GM12878 (cell line): Measurements from ENCODE around the gene SCD5. TPM values are rescaled to one million over a fixed set of nuclear protein-coding genes. Genes with fewer than 3 reads are reported as not detected.

Source experiments
- ATAC-seq: fragments of 200-7000 bp; cut with Tn5 transposase; 3 replicates; pipeline ENCODE4 v1.9.1; 2020; ENCODE audit warnings: mild to moderate bottlenecking, moderate library complexity
- BruUV-seq: library from RNA; stranded (reverse); fragments of 400-500 nt; replicated peaks from 2 replicates; lab custom pipeline; 2021; lab: Mats Ljungman, UMichigan
- CTCF ChIA-PET: fragments of 300-600 bp; sonication (Branson Sonifier 250); formaldehyde crosslinking; extraction: SDS; loops from one replicate; lab custom pipeline; 2021; ENCODE audit warnings: inconsistent platforms; lab: Yijun Ruan, JAX
- POLR2A ChIA-PET: fragments of 350-600 bp; formaldehyde crosslinking; extraction: SDS; loops from one replicate; lab custom pipeline; 2021; ENCODE audit warnings: inconsistent platforms; lab: Charles Lee
- RAD21 ChIA-PET: fragments of 300-600 bp; sonication (Branson Sonifier 250); formaldehyde crosslinking; loops from one replicate; lab custom pipeline; 2023; ENCODE audit warnings: antibody characterized with exemption; ENCODE audit not compliant: unreplicated experiment; lab: Charles Lee
- SMC1A ChIA-PET: fragments of 300-600 bp; sonication (Branson Sonifier 250); formaldehyde crosslinking; loops from one replicate; lab custom pipeline; 2023; ENCODE audit not compliant: unreplicated experiment, uncharacterized antibody; lab: Charles Lee
- DNase-seq: peaks from one replicate; pipeline ENCODE4 v3.0.0-alpha.2; 2011; ENCODE audit warnings: low read depth, low spot score
- FAIRE-seq: peaks from 3 replicates; lab custom pipeline; 2011; peaks lifted over from hg19 to GRCh38; lab: Jason Lieb, UNC
- H2AFZ ChIP-seq: 2 replicates; pipeline ENCODE4 v1.6.0; 2011; ENCODE audit warnings: low read depth, low read length, control low read depth; ENCODE audit not compliant: control insufficient read depth
- H3K27ac ChIP-seq: 2 replicates; pipeline ENCODE4 v1.5.1; 2011; ENCODE audit warnings: control low read depth; ENCODE audit not compliant: control insufficient read depth, insufficient read depth
- H3K27me3 ChIP-seq, 2 experiments: replicated peaks in 1 of 2; 2 replicates each; pipeline versions ENCODE4 v1.6.0 to v1.6.1; 2011; ENCODE audit warnings: low read length in 1 of 2; ENCODE audit not compliant: control insufficient read depth in 2 of 2, insufficient read depth in 2 of 2
- H3K36me3 ChIP-seq, 2 experiments: 2 replicates each; pipeline ENCODE4 v1.5.1; 2011; ENCODE audit warnings: low read length in 1 of 2; ENCODE audit not compliant: control insufficient read depth in 2 of 2, insufficient read depth in 2 of 2
- H3K4me1 ChIP-seq: 2 replicates; pipeline ENCODE4 v1.6.1; 2011; ENCODE audit warnings: mild to moderate bottlenecking, low read length, moderate library complexity, mixed read lengths; ENCODE audit not compliant: control insufficient read depth, insufficient read depth
- H3K4me2 ChIP-seq: 2 replicates; pipeline ENCODE4 v1.6.0; 2011; ENCODE audit warnings: control low read depth; ENCODE audit not compliant: control insufficient read depth, insufficient read depth
- H3K4me3 ChIP-seq: fragments of 200-600 bp; sonication (generic); 2 replicates; pipeline ENCODE4 v1.5.1; 2016
- H3K79me2 ChIP-seq: 2 replicates; pipeline ENCODE4 v1.6.0; 2011; ENCODE audit warnings: low read length; ENCODE audit not compliant: control insufficient read depth, insufficient read depth
- H3K9ac ChIP-seq: 2 replicates; pipeline ENCODE4 v1.8.0; 2011; ENCODE audit warnings: low read length, control low read depth, mixed read lengths; ENCODE audit not compliant: control insufficient read depth, insufficient read depth
- H3K9me3 ChIP-seq: replicated peaks from 3 replicates; pipeline ENCODE4 v1.5.1; 2011; ENCODE audit warnings: mild to moderate bottlenecking, low read length; ENCODE audit not compliant: control insufficient read depth, insufficient read depth
- H4K20me1 ChIP-seq: 2 replicates; pipeline ENCODE4 v1.6.0; 2011; ENCODE audit not compliant: control insufficient read depth, insufficient read depth
- BCL11A ChIP-seq: IDR thresholded peaks from 2 replicates; pipeline ENCODE4 v1.6.1; 2011; ENCODE audit warnings: low read depth, low read length
- CBX3 ChIP-seq: fragments of 200-600 bp; sonication (generic); IDR thresholded peaks from 2 replicates; pipeline ENCODE4 v1.6.1; 2016; ENCODE audit warnings: low read depth, borderline replicate concordance
- CHD4 ChIP-seq: fragments of 200-600 bp; sonication (generic); IDR thresholded peaks from 2 replicates; pipeline ENCODE4 v1.6.1; 2016; ENCODE audit warnings: mild to moderate bottlenecking
- FOS ChIP-seq: IDR thresholded peaks from 3 replicates; pipeline ENCODE4 v1.6.1; 2011; ENCODE audit warnings: borderline replicate concordance; ENCODE audit not compliant: insufficient read length; ENCODE audit errors: extremely low read depth
- HDAC6 ChIP-seq: fragments of 200-600 bp; sonication (generic); IDR thresholded peaks from one replicate; pipeline ENCODE4 v1.8.0; 2017; ENCODE audit warnings: antibody characterized with exemption; ENCODE audit not compliant: unreplicated experiment
- IKZF2 ChIP-seq, 2 experiments: fragments of 450-650 bp; IDR thresholded peaks; 2 replicates each; pipeline ENCODE4 v1.6.1; 2017; ENCODE audit warnings: mild to moderate bottlenecking in 2 of 2, moderate library complexity in 2 of 2
- NR2F1 ChIP-seq: fragments of 450-650 bp; conservative IDR thresholded peaks from 2 replicates; pipeline ENCODE4 v1.6.1; 2017; ENCODE audit warnings: mild to moderate bottlenecking
- NRF1 ChIP-seq: conservative IDR thresholded peaks from 2 replicates; pipeline ENCODE4 v1.6.1; 2011; ENCODE audit warnings: mild to moderate bottlenecking, low read depth, low read length, improper control_type of control experiment
- RAD21 ChIP-seq: IDR thresholded peaks from 2 replicates; pipeline ENCODE4 v1.6.1; 2011; ENCODE audit warnings: mild to moderate bottlenecking, low read depth, low read length, moderate library complexity; ENCODE audit not compliant: insufficient read depth
- RB1 ChIP-seq: fragments of 450-650 bp; formaldehyde crosslinking; IDR thresholded peaks from 2 replicates; pipeline ENCODE4 v1.6.1; 2017; ENCODE audit warnings: mild to moderate bottlenecking, borderline replicate concordance
- SRF ChIP-seq, 2 experiments: IDR thresholded peaks; 2 replicates each; pipeline ENCODE4 v1.6.1; 2011; ENCODE audit warnings: low read depth in 2 of 2, low read length in 2 of 2, mild to moderate bottlenecking in 1 of 2, moderate library complexity in 1 of 2
- WRNIP1 ChIP-seq: IDR thresholded peaks from 2 replicates; pipeline ENCODE4 v1.6.1; 2011; ENCODE audit warnings: low read depth, low read length, improper control_type of control experiment, borderline replicate concordance
- ZZZ3 ChIP-seq: IDR thresholded peaks from 2 replicates; pipeline ENCODE4 v1.6.1; 2011; ENCODE audit warnings: low read depth; ENCODE audit not compliant: control insufficient read depth, insufficient read length
- WGBS: methylation state at CpG from one replicate; pipeline ENCODE4 v1.1.6; 2016; ENCODE audit warnings: low lambda C conversion rate; ENCODE audit not compliant: insufficient replicate concordance, insufficient coverage; ENCODE audit errors: missing lambda C conversion rate; 5-methylcytosine and 5-hydroxymethylcytosine counted together
- in situ Hi-C: fragments of 300-500 bp; cut with MboI; formaldehyde crosslinking; loops from 9 replicates; pipeline ENCODE4 v1.14.3; 2018; ENCODE audit warnings: mixed read lengths
- intact Hi-C: fragments of 100-400 bp; cut with micrococcal nuclease; formaldehyde crosslinking; loops from one replicate; pipeline ENCODE4 v1.14.2; 2022; ENCODE audit not compliant: unreplicated experiment
- polyA plus RNA-seq, 11 experiments: library from polyadenylated mRNA; depleted of rRNA in 4 of 11; unstranded in 6 of 11; stranded (reverse) in 5 of 11; fragments of >200 nt; fragmentation: Nextera tagmentation in 4 of 11; fragmentation: Illumina TruSeq in 1 of 11; extraction: Ambion mirVana in 4 of 11; extraction: Trizol in 1 of 11; gene quantifications; 1 replicate in 1 of 11; 2 replicates in 10 of 11; pipeline versions ENCODE4 v1.2.1 to v1.2.3, GENCODE V29; 2011 to 2016; ENCODE audit warnings: inconsistent platforms in 2 of 11, missing spikeins in 2 of 11, low read depth in 1 of 11
- total RNA-seq, 4 experiments: library from RNA; depleted of rRNA in 3 of 4; stranded (reverse); fragments of >200 nt in 3 of 4; fragmentation: Illumina TruSeq in 1 of 4; extraction: Trizol in 1 of 4; gene quantifications; 2 replicates each; pipeline versions ENCODE4 v1.2.1 to v1.2.3, GENCODE V29; 2013 to 2021

The SCD5 gene
- total and polyA plus RNA-seq, 10 of the 15 experiments (the other 5 are each of a cell fraction or from before 2014, with no cell fraction given): 2.4 to 15.0 (median 4.2) TPM

DNA sequence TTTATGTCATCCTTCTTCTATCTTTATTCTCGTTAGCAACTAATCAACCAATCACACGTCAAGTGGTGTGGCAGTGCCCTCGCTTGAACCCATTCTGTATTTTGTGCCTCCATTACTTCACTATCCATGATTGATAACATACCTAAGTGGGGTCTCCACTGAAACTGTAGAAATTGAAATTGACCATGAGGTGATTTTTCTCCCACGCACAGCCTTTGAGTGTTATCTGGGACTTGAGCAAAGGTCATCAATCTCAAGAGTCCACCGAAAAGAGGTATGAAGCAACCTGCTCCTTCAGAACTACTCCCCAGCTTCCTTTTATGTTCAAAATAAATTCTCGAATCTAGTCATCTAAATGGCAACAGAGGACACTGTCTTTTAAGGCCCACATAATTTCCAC, 111.1 kb downstream of the SCD5 start:
- ChIA-PET POLR2A (no interaction called here), CTCF (no interaction called here), SMC1A (interaction anchor here (0.7 kb wide), 1 partner anchor 51 kb away, joined by 5 read pairs; no protein-coding TSS in a partner anchor)
- H3K4me3 ChIP-seq: no peak overlapping the region
- in situ Hi-C loops (no loop called here), intact Hi-C loops (no loop called here)
- no peaks in the 10 kb centered on the region for H3K36me3 ChIP-seq
- no peaks in the 10 kb centered on the region for H3K79me2 ChIP-seq
- H3K9ac ChIP-seq: no peak overlapping the region
- DNase-seq (peak; percentile 2), FAIRE-seq (no peak)
- H4K20me1 ChIP-seq: no peaks in the 10 kb centered on the region
- no peaks in the 10 kb centered on the region for H3K4me1 ChIP-seq
- H3K9me3 ChIP-seq: no peaks in the 10 kb centered on the region
- 36% methylated on average over 6 of the region's 6 CpGs for WGBS
- H3K4me2 ChIP-seq: no peak overlapping the region
- H2AFZ ChIP-seq: no peak overlapping the region
- no peak overlapping the region for H3K27ac ChIP-seq
- no TSS peak for BruUV-seq
- H3K27me3 ChIP-seq: no peaks in the 10 kb centered on the region
- no peak for TF ChIP-seq CHD4
- 0 out of 2 replicates have a peak, but pooled peaks have one; percentile 33 for TF ChIP-seq NR2F1
- TF ChIP-seq, all 136 proteins: peak for 1
- RAD21 ChIA-PET: interaction anchor here (0.6 kb wide), 1 partner anchor 23 kb away, joined by 4 read pairs; no protein-coding TSS in a partner anchor
- ATAC-seq: peak; percentile 61

DNA sequence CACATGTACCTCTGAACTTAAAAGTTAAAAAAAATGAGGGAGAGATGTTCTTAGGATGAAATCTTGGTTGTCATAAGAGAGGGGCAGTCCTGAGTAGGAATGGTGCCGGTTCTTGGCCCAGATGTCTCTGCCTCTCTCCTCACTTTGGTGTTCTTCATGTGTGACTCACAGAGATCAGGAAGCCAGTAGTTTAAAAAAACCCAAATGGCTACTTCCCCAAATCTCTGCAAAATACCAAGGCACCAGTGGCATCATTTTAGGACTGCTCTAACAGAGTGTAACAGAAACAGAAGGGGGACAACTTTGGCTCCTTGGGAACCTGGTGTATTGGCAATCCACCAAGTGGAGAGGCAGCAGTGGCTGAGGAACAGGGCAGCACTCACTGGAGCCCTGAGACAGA, 116.8 kb downstream of the SCD5 start:
- ChIA-PET POLR2A (no interaction called here), SMC1A (interaction anchor here (1.1 kb wide), 1 partner anchor 14 kb away, joined by 3 read pairs; no protein-coding TSS in a partner anchor)
- no peak overlapping the region for H3K4me2 ChIP-seq
- DNase-seq: no peak
- H4K20me1 ChIP-seq: no peaks in the 10 kb centered on the region; the same call in 1 of the 2 replicates
- no peaks in the 10 kb centered on the region for H3K4me1 ChIP-seq
- no TSS peak for BruUV-seq
- no peak for TF ChIP-seq NR2F1
- no peak for TF ChIP-seq WRNIP1
- TF ChIP-seq CBX3: no peak
- no peak for TF ChIP-seq SRF (IDR thresholded peaks at IDR 0.05; ENCODE audit: low read depth in 2 of 2, low read length in 2 of 2)
- no peak for TF ChIP-seq RB1
- TF ChIP-seq HDAC6: no peak
- TF ChIP-seq BCL11A: no peak
- TF ChIP-seq RAD21: no peak
- no peak for TF ChIP-seq FOS
- TF ChIP-seq IKZF2 (IDR thresholded peaks at IDR 0.05): no peak
- TF ChIP-seq ZZZ3: no peak
- TF ChIP-seq NRF1: no peak
- TF ChIP-seq, all 136 proteins: peak for 0
- Histone ChIP-seq H3K27ac (no peak overlapping the region), H3K27me3 (no peaks in the 10 kb centered on the region; a peak in 1 of 4 replicates), H3K79me2 (no peaks in the 10 kb centered on the region), H3K4me3 (no peak overlapping the region), H3K36me3 (no peaks in the 10 kb centered on the region), H3K9ac (no peak overlapping the region), H3K9me3 (no peaks in the 10 kb centered on the region), H2AFZ (no peak overlapping the region)
- ATAC-seq (no peak), FAIRE-seq (no peak)
- 0% methylated on average over 1 of the region's 1 CpG for WGBS
- intact Hi-C loops (no loop called here), in situ Hi-C loops (no loop called here)
- ChIA-PET CTCF (no interaction called here), RAD21 (no interaction called here)
